Measurements from ENCODE around the gene GIMAP7.

GRCh38 chr7:150481186-150481920 lies 33.3 kb upstream of the GIMAP7 start:
- no peak for TF ChIP-seq SIN3A (IDR thresholded peaks at IDR 0.05; ENCODE audit: borderline replicate concordance, insufficient read depth, low read depth, low read length)
- TF ChIP-seq, protein P1, sequence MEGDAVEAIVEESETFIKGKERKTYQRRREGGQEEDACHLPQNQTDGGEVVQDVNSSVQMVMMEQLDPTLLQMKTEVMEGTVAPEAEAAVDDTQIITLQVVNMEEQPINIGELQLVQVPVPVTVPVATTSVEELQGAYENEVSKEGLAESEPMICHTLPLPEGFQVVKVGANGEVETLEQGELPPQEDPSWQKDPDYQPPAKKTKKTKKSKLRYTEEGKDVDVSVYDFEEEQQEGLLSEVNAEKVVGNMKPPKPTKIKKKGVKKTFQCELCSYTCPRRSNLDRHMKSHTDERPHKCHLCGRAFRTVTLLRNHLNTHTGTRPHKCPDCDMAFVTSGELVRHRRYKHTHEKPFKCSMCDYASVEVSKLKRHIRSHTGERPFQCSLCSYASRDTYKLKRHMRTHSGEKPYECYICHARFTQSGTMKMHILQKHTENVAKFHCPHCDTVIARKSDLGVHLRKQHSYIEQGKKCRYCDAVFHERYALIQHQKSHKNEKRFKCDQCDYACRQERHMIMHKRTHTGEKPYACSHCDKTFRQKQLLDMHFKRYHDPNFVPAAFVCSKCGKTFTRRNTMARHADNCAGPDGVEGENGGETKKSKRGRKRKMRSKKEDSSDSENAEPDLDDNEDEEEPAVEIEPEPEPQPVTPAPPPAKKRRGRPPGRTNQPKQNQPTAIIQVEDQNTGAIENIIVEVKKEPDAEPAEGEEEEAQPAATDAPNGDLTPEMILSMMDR (IDR thresholded peaks at IDR 0.05) = no peak
